HL-60/S4 treated with phorbol 12-myristate 13-acetate at 8.2 ng/mL for 4 days and 3 days (cell line): ENCODE results near the gene MIA.
"Not testable (repeated sequence)": the region's sequence is repeated elsewhere in the genome, so short reads cannot be mapped to it uniquely, and the experiment has no call there.

ENCODE experiments used
- in situ Hi-C: fragments of 300-500 bp; cut with MboI; formaldehyde crosslinking; loops from 2 replicates; pipeline ENCODE4 v1.15.0; 2022; ENCODE audit warnings: low sequenced_read_pairs

Gene MIA

GRCh38 chr19:40777937-40778705 is 2.8 kb downstream of the MIA start, which contains the start of gene RAB4B:
RAB4B (plus strand) TSS chr19:40778247; CDS start chr19:40778376, 129 bp downstream.
- in situ Hi-C loops: no loop called here

GRCh38 chr19:40778706-40779284 is 3.5 kb downstream of the MIA start:
- in situ Hi-C loops: no loop called here

- in situ Hi-C loops: no loop called here
These were observed 5.3 kb downstream of the MIA start for GRCh38 chr19:40780582-40780981.

- in situ Hi-C loops: no loop called here
These were observed 5.8 kb downstream of the MIA start for GRCh38 chr19:40781140-40781539.

GRCh38 chr19:40783711-40784110 is 8.4 kb downstream of the MIA start:
- in situ Hi-C loops: no loop called here

GRCh38 chr19:40784146-40784545 is 8.8 kb downstream of the MIA start:
- in situ Hi-C loops: not testable (repeated sequence)

GRCh38 chr19:40785526-40785925 is 10.2 kb downstream of the MIA start:
- in situ Hi-C loops: no loop called here

GRCh38 chr19:40786060-40787037 is 11.0 kb downstream of the MIA start:
- in situ Hi-C loops: no loop called here

- in situ Hi-C loops: no loop called here
These were observed 16.0 kb downstream of the MIA start for GRCh38 chr19:40791349-40791748.

GRCh38 chr19:40791996-40792395 is 16.7 kb downstream of the MIA start:
- in situ Hi-C loops: no loop called here

GRCh38 chr19:40797166-40797962 is 22.0 kb downstream of the MIA start:
- in situ Hi-C loops: no loop called here

- in situ Hi-C loops: no loop called here
These were observed 22.8 kb downstream of the MIA start for GRCh38 chr19:40797963-40798682.

- in situ Hi-C loops: no loop called here
These were observed 23.6 kb downstream of the MIA start, which contains the start of gene EGLN2 for GRCh38 chr19:40798683-40799557. EGLN2 (plus strand) TSS chr19:40799191; CDS start chr19:40800573, 1,382 bp downstream.

GRCh38 chr19:40799558-40800338 is 24.4 kb downstream of the MIA start:
- in situ Hi-C loops: no loop called here

- in situ Hi-C loops: no loop called here
These were observed 25.1 kb downstream of the MIA start for GRCh38 chr19:40800339-40800996.

- in situ Hi-C loops: no loop called here
These were observed 25.7 kb downstream of the MIA start for GRCh38 chr19:40800997-40801377.

- in situ Hi-C loops: no loop called here
These were observed 26.3 kb downstream of the MIA start for GRCh38 chr19:40801426-40802299.
